Mesendoderm (in vitro differentiated cells): ENCODE data around the gene LRRC27.
"Not testable (repeated sequence)": the region's sequence is repeated elsewhere in the genome, so short reads cannot be mapped to it uniquely, and the experiment has no call there.

Experiments used
- DNase-seq: peaks from one replicate; pipeline ENCODE4 v3.0.0; 2013
- H2AK5ac ChIP-seq: 2 replicates; pipeline ENCODE4 v1.6.1; 2013; ENCODE audit warnings: low read length, inconsistent platforms
- H2BK120ac ChIP-seq: 2 replicates; pipeline ENCODE4 v1.6.1; 2013; ENCODE audit warnings: low read depth, mild to moderate bottlenecking, low read length, moderate library complexity, mixed read lengths
- H2BK15ac ChIP-seq: replicated peaks from 2 replicates; pipeline ENCODE4 v1.6.1; 2013; ENCODE audit warnings: low read depth, mild to moderate bottlenecking, moderate library complexity
- H2BK5ac ChIP-seq: 2 replicates; pipeline ENCODE4 v1.6.1; 2013; ENCODE audit warnings: low read length, inconsistent platforms
- H3K18ac ChIP-seq: 2 replicates; pipeline ENCODE4 v1.6.1; 2013; ENCODE audit warnings: mild to moderate bottlenecking, low read length, mixed read lengths
- H3K23ac ChIP-seq: one replicate; pipeline ENCODE4 v1.6.1; 2013; ENCODE audit warnings: low read length
- H3K27ac ChIP-seq: 2 replicates; pipeline ENCODE4 v1.5.1; 2013; ENCODE audit warnings: low read depth, mild to moderate bottlenecking, inconsistent platforms, low read length, moderate library complexity
- H3K27me3 ChIP-seq: 2 replicates; pipeline ENCODE4 v1.6.1; 2013; ENCODE audit warnings: low read length, control low read depth, mild to moderate bottlenecking, inconsistent platforms; ENCODE audit not compliant: insufficient read depth, poor library complexity
- H3K36me3 ChIP-seq: 2 replicates; pipeline ENCODE4 v1.6.1; 2013; ENCODE audit warnings: low read length, inconsistent platforms; ENCODE audit not compliant: control insufficient read depth, insufficient read depth
- H3K4ac ChIP-seq: one replicate; pipeline ENCODE4 v1.6.1; 2013; ENCODE audit warnings: low read depth, mild to moderate bottlenecking, low read length, moderate library complexity
- H3K4me1 ChIP-seq: 2 replicates; pipeline ENCODE4 v1.6.1; 2013; ENCODE audit warnings: low read depth, low read length, inconsistent platforms; ENCODE audit not compliant: control insufficient read depth
- H3K4me2 ChIP-seq: 2 replicates; pipeline ENCODE4 v1.6.1; 2013; ENCODE audit warnings: low read length
- H3K4me3 ChIP-seq: 2 replicates; pipeline ENCODE4 v1.5.1; 2013; ENCODE audit warnings: mild to moderate bottlenecking, low read length
- H3K56ac ChIP-seq: one replicate; pipeline ENCODE4 v1.6.1; 2013; ENCODE audit warnings: low read length
- H3K79me1 ChIP-seq: 2 replicates; pipeline ENCODE4 v1.6.1; 2013; ENCODE audit warnings: low read length, inconsistent platforms
- H3K79me2 ChIP-seq: 2 replicates; pipeline ENCODE4 v1.6.1; 2013; ENCODE audit warnings: mild to moderate bottlenecking, low read length; ENCODE audit not compliant: control insufficient read depth, insufficient read depth
- H3K9ac ChIP-seq: 2 replicates; pipeline ENCODE4 v1.6.1; 2013; ENCODE audit warnings: low read length, inconsistent platforms
- H4K5ac ChIP-seq: one replicate; pipeline ENCODE4 v1.6.1; 2013; ENCODE audit warnings: low read length
- H4K8ac ChIP-seq: one replicate; pipeline ENCODE4 v1.6.1; 2013; ENCODE audit warnings: low read depth, mild to moderate bottlenecking, control low read depth, low read length, moderate library complexity
- WGBS: extraction: QIAGEN DNeasy Blood & Tissue Kit; methylation state at CpG from one replicate; pipeline ENCODE4 v1.1.7; 2013; ENCODE audit warnings: low lambda C conversion rate, missing lambda C conversion rate; ENCODE audit not compliant: insufficient coverage; ENCODE audit errors: extremely low coverage; 5-methylcytosine and 5-hydroxymethylcytosine counted together

Gene LRRC27

DNA sequence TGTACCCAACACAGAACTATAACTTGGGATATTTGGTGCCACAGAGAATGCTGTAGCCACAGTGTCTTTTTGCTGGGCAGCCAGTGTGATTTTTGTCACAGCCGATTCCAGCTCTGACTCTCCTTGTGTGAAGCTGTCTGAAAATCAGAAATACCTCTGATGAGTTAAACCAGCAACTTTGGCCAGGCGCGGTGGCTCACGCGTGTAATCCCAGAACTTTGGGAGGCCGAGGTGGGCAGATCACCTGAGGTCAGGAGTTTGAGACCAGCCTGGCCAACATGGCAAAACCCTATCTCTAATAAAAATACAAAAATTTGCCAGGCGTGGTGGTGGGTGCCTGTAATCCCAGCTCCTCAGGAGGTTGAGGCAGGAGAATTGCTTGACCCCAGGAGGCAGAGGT, 5.9 kb downstream of the LRRC27 start:
- not testable (repeated sequence) for H3K79me1 ChIP-seq, H3K9ac ChIP-seq, H4K5ac ChIP-seq, H2AK5ac ChIP-seq, H2BK15ac ChIP-seq, H3K4me1 ChIP-seq, H2BK5ac ChIP-seq, H3K4ac ChIP-seq, H4K8ac ChIP-seq, H3K4me2 ChIP-seq, H3K79me2 ChIP-seq, H3K4me3 ChIP-seq, H3K36me3 ChIP-seq, H3K18ac ChIP-seq, H3K23ac ChIP-seq, H3K56ac ChIP-seq, H2BK120ac ChIP-seq, DNase-seq, H3K27me3 ChIP-seq, H3K27ac ChIP-seq
- WGBS = no CpG with 5 or more reads among the region's 7 CpGs

DNA sequence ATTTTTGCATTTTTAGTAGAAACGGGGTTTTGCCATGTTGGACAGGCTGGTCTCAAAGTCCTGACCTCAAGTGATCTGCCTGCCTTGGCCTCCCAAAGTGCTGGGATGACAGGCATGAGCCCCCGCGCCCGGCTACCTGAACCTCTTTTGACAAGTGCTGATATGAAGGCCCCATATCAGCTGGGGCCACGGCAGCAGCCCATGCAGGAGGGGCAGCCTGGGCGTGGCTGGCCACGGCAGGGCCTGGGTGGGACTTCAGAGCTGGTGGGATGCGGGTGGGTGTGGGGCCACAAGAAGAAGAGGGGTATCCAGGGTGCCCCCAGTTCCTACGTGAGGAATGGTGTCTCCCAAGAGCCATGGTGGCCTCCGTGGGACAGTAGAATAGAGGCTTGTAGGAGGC, 6.9 kb downstream of the LRRC27 start:
- Histone ChIP-seq H2BK15ac (no peak overlapping the region), H2AK5ac (no peak overlapping the region)

DNA sequence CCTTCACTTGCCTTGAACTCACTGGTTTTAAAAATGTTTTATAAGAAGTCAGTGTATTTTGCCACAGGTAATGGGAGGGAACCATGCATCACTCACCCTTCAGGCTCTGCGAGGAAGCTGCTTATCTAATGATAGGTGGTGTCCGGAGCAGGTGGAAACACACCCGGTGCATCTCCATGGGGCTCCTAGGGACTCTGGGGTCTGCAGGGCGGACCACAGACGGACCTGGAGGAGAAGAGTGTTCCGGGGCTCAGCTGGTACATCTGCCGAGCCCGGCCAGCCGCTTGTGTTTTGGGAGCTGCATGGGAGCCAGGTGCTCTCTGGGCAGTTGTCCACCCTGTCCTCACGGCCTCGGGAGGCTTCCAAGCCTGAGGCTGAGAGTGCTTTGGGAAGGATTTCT, 7.3 kb downstream of the LRRC27 start:
- Histone ChIP-seq H2AK5ac (no peak overlapping the region), H3K4me3 (no peak overlapping the region), H3K36me3 (no peaks in the 10 kb centered on the region), H3K56ac (no peak overlapping the region), H3K79me2 (no peaks in the 10 kb centered on the region), H3K4ac (no peak overlapping the region), H2BK15ac (no peak overlapping the region), H3K18ac (no peak overlapping the region), H3K4me2 (no peak overlapping the region), H3K9ac (no peak overlapping the region), H4K8ac (no peak overlapping the region), H3K27me3 (no peaks in the 10 kb centered on the region), H3K23ac (no peak overlapping the region), H2BK5ac (no peak overlapping the region), H3K79me1 (no peaks in the 10 kb centered on the region), H3K27ac (no peak overlapping the region), H2BK120ac (no peak overlapping the region), H4K5ac (no peak overlapping the region), H3K4me1 (no peaks in the 10 kb centered on the region)
- WGBS = no CpG with 5 or more reads among the region's 11 CpGs
- DNase-seq = no peak

More for the DNA sequence above, 6.9 kb downstream of the LRRC27 start:
- Histone ChIP-seq H3K4me2 (no peak overlapping the region), H2BK120ac (no peak overlapping the region), H2BK5ac (no peak overlapping the region), H4K8ac (no peak overlapping the region), H3K36me3 (no peaks in the 10 kb centered on the region), H3K4me3 (no peak overlapping the region), H3K9ac (no peak overlapping the region), H3K56ac (no peak overlapping the region), H3K27me3 (no peaks in the 10 kb centered on the region), H3K79me2 (no peaks in the 10 kb centered on the region), H4K5ac (no peak overlapping the region), H3K18ac (no peak overlapping the region), H3K4me1 (no peaks in the 10 kb centered on the region), H3K27ac (no peak overlapping the region), H3K23ac (no peak overlapping the region), H3K4ac (no peak overlapping the region), H3K79me1 (no peaks in the 10 kb centered on the region)
- no peak for DNase-seq
- no CpG with 5 or more reads among the region's 10 CpGs for WGBS

DNA sequence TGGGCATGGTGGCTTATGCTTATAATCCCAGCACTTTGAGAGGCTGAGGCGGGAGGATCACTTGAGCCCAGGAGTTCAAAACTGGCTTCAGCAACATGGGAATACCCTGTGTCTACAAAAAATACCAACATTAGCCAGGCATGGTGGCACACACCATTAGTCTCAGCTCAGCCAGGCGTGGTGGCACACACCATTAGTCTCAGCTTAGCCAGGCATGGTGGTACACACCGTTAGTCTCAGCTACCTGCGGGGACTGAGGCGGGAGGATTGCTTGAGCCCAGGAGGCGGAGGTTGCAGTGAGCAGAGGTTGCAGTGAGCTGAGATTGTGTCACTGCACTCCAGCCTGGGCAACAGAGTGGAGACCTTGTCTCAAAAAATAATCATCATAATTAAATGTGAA, 9.0 kb downstream of the LRRC27 start:
- no peak overlapping the region for H3K27ac ChIP-seq
- no peak overlapping the region for H2BK120ac ChIP-seq
- WGBS = no CpG with 5 or more reads among the region's 6 CpGs
- no peak overlapping the region for H4K5ac ChIP-seq
- no peak overlapping the region for H2AK5ac ChIP-seq
- no peak overlapping the region for H3K56ac ChIP-seq
- no peak for DNase-seq
- no peaks in the 10 kb centered on the region for H3K79me1 ChIP-seq
- H3K27me3 ChIP-seq = no peaks in the 10 kb centered on the region
- H3K4me3 ChIP-seq = no peak overlapping the region
- no peak overlapping the region for H2BK5ac ChIP-seq
- no peaks in the 10 kb centered on the region for H3K4me1 ChIP-seq
- H3K4me2 ChIP-seq = no peak overlapping the region
- no peak overlapping the region for H2BK15ac ChIP-seq
- no peak overlapping the region for H3K4ac ChIP-seq
- H3K36me3 ChIP-seq = no peaks in the 10 kb centered on the region
- H3K18ac ChIP-seq = no peak overlapping the region
- H4K8ac ChIP-seq = no peak overlapping the region
- H3K23ac ChIP-seq = no peak overlapping the region
- no peaks in the 10 kb centered on the region for H3K79me2 ChIP-seq
- H3K9ac ChIP-seq = no peak overlapping the region

DNA sequence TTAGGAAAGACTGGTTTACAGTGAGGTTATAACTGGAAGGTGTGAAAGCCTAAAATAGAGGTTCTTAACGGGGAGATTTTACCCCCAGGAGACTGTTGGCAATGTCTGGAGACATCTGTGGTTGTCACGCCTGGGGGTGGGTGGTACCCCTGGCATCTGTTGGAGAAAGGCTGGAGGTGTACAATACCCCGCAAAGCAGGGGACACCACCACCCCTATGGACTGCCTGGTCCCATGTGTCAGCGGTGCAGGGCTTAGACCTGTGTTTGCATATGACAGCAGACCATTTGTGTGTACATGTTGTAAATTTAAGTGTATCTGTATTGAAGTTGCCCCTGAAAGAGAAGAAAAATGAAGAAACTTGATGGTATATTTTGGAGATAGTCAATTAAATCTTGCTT, 9.8 kb downstream of the LRRC27 start:
- Histone ChIP-seq H4K8ac (no peak overlapping the region), H3K4me2 (no peak overlapping the region), H3K4me1 (no peaks in the 10 kb centered on the region), H3K27me3 (no peaks in the 10 kb centered on the region), H4K5ac (no peak overlapping the region), H2BK120ac (no peak overlapping the region), H3K4me3 (no peak overlapping the region), H3K79me1 (no peaks in the 10 kb centered on the region), H3K23ac (no peak overlapping the region), H3K56ac (no peak overlapping the region), H3K36me3 (no peaks in the 10 kb centered on the region), H2AK5ac (no peak overlapping the region), H3K27ac (no peak overlapping the region), H2BK5ac (no peak overlapping the region), H3K18ac (no peak overlapping the region), H2BK15ac (no peak overlapping the region), H3K4ac (no peak overlapping the region), H3K9ac (no peak overlapping the region), H3K79me2 (no peaks in the 10 kb centered on the region)
- WGBS = no CpG with 5 or more reads among the region's 4 CpGs
- DNase-seq = no peak

DNA sequence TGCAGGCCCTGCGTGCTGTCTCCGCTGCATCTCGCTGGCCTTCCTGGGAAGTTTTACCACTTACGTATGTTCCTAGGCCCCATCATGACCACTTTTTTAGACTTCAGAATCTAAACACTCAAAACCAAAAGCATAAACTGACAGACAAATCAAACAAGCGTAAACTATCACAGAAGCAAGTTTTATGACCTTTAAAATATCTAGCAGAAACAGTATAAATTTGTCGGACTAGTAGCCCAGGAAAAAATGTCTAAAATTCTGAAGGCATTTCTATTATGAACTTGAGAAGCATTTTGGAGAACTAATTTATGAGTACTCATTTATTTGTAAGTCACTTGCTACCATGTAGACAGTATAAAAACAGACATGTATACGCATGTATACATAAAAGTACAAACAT, 10.6 kb downstream of the LRRC27 start:
- WGBS = no CpG with 5 or more reads among the region's 7 CpGs
- Histone ChIP-seq H4K5ac (no peak overlapping the region), H3K4me3 (no peak overlapping the region), H3K27ac (no peak overlapping the region), H3K79me2 (no peaks in the 10 kb centered on the region), H3K27me3 (no peaks in the 10 kb centered on the region), H3K18ac (no peak overlapping the region), H2BK15ac (no peak overlapping the region), H3K56ac (no peak overlapping the region), H3K4me1 (no peaks in the 10 kb centered on the region), H4K8ac (no peak overlapping the region), H3K4me2 (no peak overlapping the region), H2BK5ac (no peak overlapping the region), H3K36me3 (no peaks in the 10 kb centered on the region), H3K4ac (no peak overlapping the region), H3K79me1 (no peaks in the 10 kb centered on the region), H2BK120ac (no peak overlapping the region), H3K23ac (no peak overlapping the region), H3K9ac (no peak overlapping the region), H2AK5ac (no peak overlapping the region)
- no peak for DNase-seq
